GM12878 (cell line): Measurements from ENCODE around the gene TMEM63B. TPM values are rescaled to one million over a fixed set of nuclear protein-coding genes. Genes with fewer than 3 reads are reported as not detected.

Experiments used
- ATAC-seq: fragments of 200-7000 bp; cut with Tn5 transposase; 3 replicates; pipeline ENCODE4 v1.9.1; 2020; ENCODE audit warnings: mild to moderate bottlenecking, moderate library complexity
- BruUV-seq: library from RNA; stranded (reverse); fragments of 400-500 nt; replicated peaks from 2 replicates; lab custom pipeline; 2021; lab: Mats Ljungman, UMichigan
- CTCF ChIA-PET: fragments of 300-600 bp; sonication (Branson Sonifier 250); formaldehyde crosslinking; extraction: SDS; loops from one replicate; lab custom pipeline; 2021; ENCODE audit warnings: inconsistent platforms; lab: Yijun Ruan, JAX
- POLR2A ChIA-PET: fragments of 350-600 bp; formaldehyde crosslinking; extraction: SDS; loops from one replicate; lab custom pipeline; 2021; ENCODE audit warnings: inconsistent platforms; lab: Charles Lee
- RAD21 ChIA-PET: fragments of 300-600 bp; sonication (Branson Sonifier 250); formaldehyde crosslinking; loops from one replicate; lab custom pipeline; 2023; ENCODE audit warnings: antibody characterized with exemption; ENCODE audit not compliant: unreplicated experiment; lab: Charles Lee
- SMC1A ChIA-PET: fragments of 300-600 bp; sonication (Branson Sonifier 250); formaldehyde crosslinking; loops from one replicate; lab custom pipeline; 2023; ENCODE audit not compliant: unreplicated experiment, uncharacterized antibody; lab: Charles Lee
- DNase-seq: peaks from one replicate; pipeline ENCODE4 v3.0.0-alpha.2; 2011; ENCODE audit warnings: low read depth, low spot score
- FAIRE-seq: peaks from 3 replicates; lab custom pipeline; 2011; peaks lifted over from hg19 to GRCh38; lab: Jason Lieb, UNC
- H2AFZ ChIP-seq: 2 replicates; pipeline ENCODE4 v1.6.0; 2011; ENCODE audit warnings: low read depth, low read length, control low read depth; ENCODE audit not compliant: control insufficient read depth
- H3K27ac ChIP-seq: 2 replicates; pipeline ENCODE4 v1.5.1; 2011; ENCODE audit warnings: control low read depth; ENCODE audit not compliant: control insufficient read depth, insufficient read depth
- H3K27me3 ChIP-seq, 2 experiments: replicated peaks in 1 of 2; 2 replicates each; pipeline versions ENCODE4 v1.6.0 to v1.6.1; 2011; ENCODE audit warnings: low read length in 1 of 2; ENCODE audit not compliant: control insufficient read depth in 2 of 2, insufficient read depth in 2 of 2
- H3K36me3 ChIP-seq, 2 experiments: 2 replicates each; pipeline ENCODE4 v1.5.1; 2011; ENCODE audit warnings: low read length in 1 of 2; ENCODE audit not compliant: control insufficient read depth in 2 of 2, insufficient read depth in 2 of 2
- H3K4me1 ChIP-seq: 2 replicates; pipeline ENCODE4 v1.6.1; 2011; ENCODE audit warnings: mild to moderate bottlenecking, low read length, moderate library complexity, mixed read lengths; ENCODE audit not compliant: control insufficient read depth, insufficient read depth
- H3K4me2 ChIP-seq: 2 replicates; pipeline ENCODE4 v1.6.0; 2011; ENCODE audit warnings: control low read depth; ENCODE audit not compliant: control insufficient read depth, insufficient read depth
- H3K4me3 ChIP-seq: fragments of 200-600 bp; sonication (generic); 2 replicates; pipeline ENCODE4 v1.5.1; 2016
- H3K79me2 ChIP-seq: 2 replicates; pipeline ENCODE4 v1.6.0; 2011; ENCODE audit warnings: low read length; ENCODE audit not compliant: control insufficient read depth, insufficient read depth
- H3K9ac ChIP-seq: 2 replicates; pipeline ENCODE4 v1.8.0; 2011; ENCODE audit warnings: low read length, control low read depth, mixed read lengths; ENCODE audit not compliant: control insufficient read depth, insufficient read depth
- H3K9me3 ChIP-seq: replicated peaks from 3 replicates; pipeline ENCODE4 v1.5.1; 2011; ENCODE audit warnings: mild to moderate bottlenecking, low read length; ENCODE audit not compliant: control insufficient read depth, insufficient read depth
- H4K20me1 ChIP-seq: 2 replicates; pipeline ENCODE4 v1.6.0; 2011; ENCODE audit not compliant: control insufficient read depth, insufficient read depth
- ESRRA ChIP-seq: IDR thresholded peaks from 2 replicates; pipeline ENCODE4 v1.6.1; 2012; ENCODE audit warnings: mild to moderate bottlenecking, low read length, improper control_type of control experiment
- EZH2 ChIP-seq: IDR thresholded peaks from 2 replicates; pipeline ENCODE4 v1.6.1; 2012; ENCODE audit warnings: low read depth, mild to moderate bottlenecking, control low read depth, inconsistent platforms, low read length, borderline replicate concordance; ENCODE audit not compliant: control insufficient read depth
- PAX5 ChIP-seq: IDR thresholded peaks from 2 replicates; pipeline ENCODE4 v1.6.1; 2011; ENCODE audit warnings: low read depth, low read length, borderline replicate concordance
- STAT1 ChIP-seq: fragments of 450-650 bp; conservative IDR thresholded peaks from 2 replicates; pipeline ENCODE4 v1.6.1; 2014; ENCODE audit warnings: antibody characterized with exemption, mild to moderate bottlenecking
- ZZZ3 ChIP-seq: IDR thresholded peaks from 2 replicates; pipeline ENCODE4 v1.6.1; 2011; ENCODE audit warnings: low read depth; ENCODE audit not compliant: control insufficient read depth, insufficient read length
- WGBS: methylation state at CpG from one replicate; pipeline ENCODE4 v1.1.6; 2016; ENCODE audit warnings: low lambda C conversion rate; ENCODE audit not compliant: insufficient replicate concordance, insufficient coverage; ENCODE audit errors: missing lambda C conversion rate; 5-methylcytosine and 5-hydroxymethylcytosine counted together
- in situ Hi-C: fragments of 300-500 bp; cut with MboI; formaldehyde crosslinking; loops from 9 replicates; pipeline ENCODE4 v1.14.3; 2018; ENCODE audit warnings: mixed read lengths
- intact Hi-C: fragments of 100-400 bp; cut with micrococcal nuclease; formaldehyde crosslinking; loops from one replicate; pipeline ENCODE4 v1.14.2; 2022; ENCODE audit not compliant: unreplicated experiment
- polyA plus RNA-seq, 11 experiments: library from polyadenylated mRNA; depleted of rRNA in 4 of 11; unstranded in 6 of 11; stranded (reverse) in 5 of 11; fragments of >200 nt; fragmentation: Nextera tagmentation in 4 of 11; fragmentation: Illumina TruSeq in 1 of 11; extraction: Ambion mirVana in 4 of 11; extraction: Trizol in 1 of 11; gene quantifications; 1 replicate in 1 of 11; 2 replicates in 10 of 11; pipeline versions ENCODE4 v1.2.1 to v1.2.3, GENCODE V29; 2011 to 2016; ENCODE audit warnings: inconsistent platforms in 2 of 11, missing spikeins in 2 of 11, low read depth in 1 of 11
- total RNA-seq, 4 experiments: library from RNA; depleted of rRNA in 3 of 4; stranded (reverse); fragments of >200 nt in 3 of 4; fragmentation: Illumina TruSeq in 1 of 4; extraction: Trizol in 1 of 4; gene quantifications; 2 replicates each; pipeline versions ENCODE4 v1.2.1 to v1.2.3, GENCODE V29; 2013 to 2021
- TF ChIP-seq, protein P1 (sequence below): IDR thresholded peaks from 2 replicates; pipeline ENCODE4 v1.6.1; 2012; ENCODE audit warnings: mild to moderate bottlenecking, low read depth, low read length
- TF ChIP-seq, protein P2 (sequence below): IDR thresholded peaks from 2 replicates; pipeline ENCODE4 v1.6.1; 2012; ENCODE audit warnings: improper control_type of control experiment, low read depth, low read length; ENCODE audit not compliant: insufficient replicate concordance
- TF ChIP-seq, protein P3 (sequence below): IDR thresholded peaks from 2 replicates; pipeline ENCODE4 v1.6.1; 2012; ENCODE audit warnings: low read depth, low read length, improper control_type of control experiment

The TMEM63B gene
- total and polyA plus RNA-seq, 10 of the 15 experiments (the other 5 are each of a cell fraction or from before 2014, with no cell fraction given): 0.09 to 15.0 (median 7.1) TPM; not detected in 1

DNA sequence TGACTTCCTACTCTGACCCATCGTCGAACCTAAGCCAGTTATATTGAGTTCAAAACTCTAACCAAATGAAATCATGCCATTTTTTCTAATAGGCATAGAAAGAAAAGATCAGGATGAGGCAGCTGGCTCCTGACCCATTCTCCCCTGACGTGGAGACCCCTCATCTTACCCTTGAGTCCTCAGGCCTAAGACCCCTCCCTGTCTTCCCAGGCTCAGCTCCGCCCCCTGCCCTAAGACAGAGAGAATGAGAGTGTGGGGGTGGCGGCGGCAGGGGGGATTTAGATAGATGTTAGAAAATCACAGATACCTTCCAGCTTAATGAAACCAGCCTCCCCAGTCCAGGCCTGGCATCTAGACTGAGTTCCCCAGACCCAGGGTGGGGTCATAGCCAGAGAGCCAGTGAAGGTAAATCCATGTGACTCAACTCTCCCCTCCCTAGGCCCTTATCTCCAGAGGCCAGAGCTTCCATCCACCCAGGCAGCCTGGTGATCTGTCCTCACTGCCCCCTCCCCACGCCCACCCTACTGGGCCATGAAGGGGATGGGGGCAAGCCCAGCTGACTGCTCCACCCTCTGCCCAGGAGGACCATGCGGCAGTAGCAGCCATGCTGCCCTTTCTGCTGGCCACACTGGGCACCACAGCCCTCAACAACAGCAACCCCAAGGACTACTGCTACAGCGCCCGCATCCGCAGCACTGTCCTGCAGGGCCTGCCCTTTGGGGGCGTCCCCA lies 6.8 kb downstream of the TMEM63B start:
- Histone ChIP-seq H2AFZ (no peak overlapping the region), H3K79me2 (no peaks in the 10 kb centered on the region), H3K9me3 (no peaks in the 10 kb centered on the region), H3K4me2 (no peak overlapping the region), H3K27ac (no peak overlapping the region), H3K4me1 (no peaks in the 10 kb centered on the region), H3K9ac (no peak overlapping the region), H3K4me3 (no peak overlapping the region), H3K36me3 (no peaks in the 10 kb centered on the region; a peak in 1 of 4 replicates), H3K27me3 (no peaks in the 10 kb centered on the region), H4K20me1 (no peaks in the 10 kb centered on the region)
- DNase-seq (no peak), ATAC-seq (no peak; the same call in 2 of the 3 replicates), FAIRE-seq (no peak)
- ChIA-PET POLR2A (interaction anchor here (0.6 kb wide), 1 partner anchor 364 kb away, joined by 3 read pairs; the partner anchor contains the start of gene VEGFA), RAD21 (no interaction called here), CTCF (interaction anchor here (0.7 to 2.9 kb wide), 4 partner anchors 12 to 103 kb away, joined by 3 to 11 read pairs (median 4); no protein-coding TSS in a partner anchor), SMC1A (no interaction called here)
- intact Hi-C loops: no loop called here
- in situ Hi-C loops: no loop called here
- 80% methylated on average over 12 of the region's 12 CpGs for WGBS
- TF ChIP-seq, protein P1, sequence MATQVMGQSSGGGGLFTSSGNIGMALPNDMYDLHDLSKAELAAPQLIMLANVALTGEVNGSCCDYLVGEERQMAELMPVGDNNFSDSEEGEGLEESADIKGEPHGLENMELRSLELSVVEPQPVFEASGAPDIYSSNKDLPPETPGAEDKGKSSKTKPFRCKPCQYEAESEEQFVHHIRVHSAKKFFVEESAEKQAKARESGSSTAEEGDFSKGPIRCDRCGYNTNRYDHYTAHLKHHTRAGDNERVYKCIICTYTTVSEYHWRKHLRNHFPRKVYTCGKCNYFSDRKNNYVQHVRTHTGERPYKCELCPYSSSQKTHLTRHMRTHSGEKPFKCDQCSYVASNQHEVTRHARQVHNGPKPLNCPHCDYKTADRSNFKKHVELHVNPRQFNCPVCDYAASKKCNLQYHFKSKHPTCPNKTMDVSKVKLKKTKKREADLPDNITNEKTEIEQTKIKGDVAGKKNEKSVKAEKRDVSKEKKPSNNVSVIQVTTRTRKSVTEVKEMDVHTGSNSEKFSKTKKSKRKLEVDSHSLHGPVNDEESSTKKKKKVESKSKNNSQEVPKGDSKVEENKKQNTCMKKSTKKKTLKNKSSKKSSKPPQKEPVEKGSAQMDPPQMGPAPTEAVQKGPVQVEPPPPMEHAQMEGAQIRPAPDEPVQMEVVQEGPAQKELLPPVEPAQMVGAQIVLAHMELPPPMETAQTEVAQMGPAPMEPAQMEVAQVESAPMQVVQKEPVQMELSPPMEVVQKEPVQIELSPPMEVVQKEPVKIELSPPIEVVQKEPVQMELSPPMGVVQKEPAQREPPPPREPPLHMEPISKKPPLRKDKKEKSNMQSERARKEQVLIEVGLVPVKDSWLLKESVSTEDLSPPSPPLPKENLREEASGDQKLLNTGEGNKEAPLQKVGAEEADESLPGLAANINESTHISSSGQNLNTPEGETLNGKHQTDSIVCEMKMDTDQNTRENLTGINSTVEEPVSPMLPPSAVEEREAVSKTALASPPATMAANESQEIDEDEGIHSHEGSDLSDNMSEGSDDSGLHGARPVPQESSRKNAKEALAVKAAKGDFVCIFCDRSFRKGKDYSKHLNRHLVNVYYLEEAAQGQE: no peak
- TF ChIP-seq STAT1 (no peak), EZH2 (no peak), PAX5 (no peak), ESRRA (no peak), ZZZ3 (no peak)
- TF ChIP-seq, protein P2, sequence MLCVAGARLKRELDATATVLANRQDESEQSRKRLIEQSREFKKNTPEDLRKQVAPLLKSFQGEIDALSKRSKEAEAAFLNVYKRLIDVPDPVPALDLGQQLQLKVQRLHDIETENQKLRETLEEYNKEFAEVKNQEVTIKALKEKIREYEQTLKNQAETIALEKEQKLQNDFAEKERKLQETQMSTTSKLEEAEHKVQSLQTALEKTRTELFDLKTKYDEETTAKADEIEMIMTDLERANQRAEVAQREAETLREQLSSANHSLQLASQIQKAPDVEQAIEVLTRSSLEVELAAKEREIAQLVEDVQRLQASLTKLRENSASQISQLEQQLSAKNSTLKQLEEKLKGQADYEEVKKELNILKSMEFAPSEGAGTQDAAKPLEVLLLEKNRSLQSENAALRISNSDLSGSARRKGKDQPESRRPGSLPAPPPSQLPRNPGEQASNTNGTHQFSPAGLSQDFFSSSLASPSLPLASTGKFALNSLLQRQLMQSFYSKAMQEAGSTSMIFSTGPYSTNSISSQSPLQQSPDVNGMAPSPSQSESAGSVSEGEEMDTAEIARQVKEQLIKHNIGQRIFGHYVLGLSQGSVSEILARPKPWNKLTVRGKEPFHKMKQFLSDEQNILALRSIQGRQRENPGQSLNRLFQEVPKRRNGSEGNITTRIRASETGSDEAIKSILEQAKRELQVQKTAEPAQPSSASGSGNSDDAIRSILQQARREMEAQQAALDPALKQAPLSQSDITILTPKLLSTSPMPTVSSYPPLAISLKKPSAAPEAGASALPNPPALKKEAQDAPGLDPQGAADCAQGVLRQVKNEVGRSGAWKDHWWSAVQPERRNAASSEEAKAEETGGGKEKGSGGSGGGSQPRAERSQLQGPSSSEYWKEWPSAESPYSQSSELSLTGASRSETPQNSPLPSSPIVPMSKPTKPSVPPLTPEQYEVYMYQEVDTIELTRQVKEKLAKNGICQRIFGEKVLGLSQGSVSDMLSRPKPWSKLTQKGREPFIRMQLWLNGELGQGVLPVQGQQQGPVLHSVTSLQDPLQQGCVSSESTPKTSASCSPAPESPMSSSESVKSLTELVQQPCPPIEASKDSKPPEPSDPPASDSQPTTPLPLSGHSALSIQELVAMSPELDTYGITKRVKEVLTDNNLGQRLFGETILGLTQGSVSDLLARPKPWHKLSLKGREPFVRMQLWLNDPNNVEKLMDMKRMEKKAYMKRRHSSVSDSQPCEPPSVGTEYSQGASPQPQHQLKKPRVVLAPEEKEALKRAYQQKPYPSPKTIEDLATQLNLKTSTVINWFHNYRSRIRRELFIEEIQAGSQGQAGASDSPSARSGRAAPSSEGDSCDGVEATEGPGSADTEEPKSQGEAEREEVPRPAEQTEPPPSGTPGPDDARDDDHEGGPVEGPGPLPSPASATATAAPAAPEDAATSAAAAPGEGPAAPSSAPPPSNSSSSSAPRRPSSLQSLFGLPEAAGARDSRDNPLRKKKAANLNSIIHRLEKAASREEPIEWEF: no peak
- TF ChIP-seq, protein P3, sequence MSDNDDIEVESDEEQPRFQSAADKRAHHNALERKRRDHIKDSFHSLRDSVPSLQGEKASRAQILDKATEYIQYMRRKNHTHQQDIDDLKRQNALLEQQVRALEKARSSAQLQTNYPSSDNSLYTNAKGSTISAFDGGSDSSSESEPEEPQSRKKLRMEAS: no peak
- no TSS peak for BruUV-seq
